ENCODE data around the gene MYH3. TPM values are rescaled to one million over a fixed set of nuclear protein-coding genes. Genes with fewer than 3 reads are reported as not detected.

Gene MYH3
- total RNA-seq, 1 experiment from 2014 or later = 2.9 TPM

DNA sequence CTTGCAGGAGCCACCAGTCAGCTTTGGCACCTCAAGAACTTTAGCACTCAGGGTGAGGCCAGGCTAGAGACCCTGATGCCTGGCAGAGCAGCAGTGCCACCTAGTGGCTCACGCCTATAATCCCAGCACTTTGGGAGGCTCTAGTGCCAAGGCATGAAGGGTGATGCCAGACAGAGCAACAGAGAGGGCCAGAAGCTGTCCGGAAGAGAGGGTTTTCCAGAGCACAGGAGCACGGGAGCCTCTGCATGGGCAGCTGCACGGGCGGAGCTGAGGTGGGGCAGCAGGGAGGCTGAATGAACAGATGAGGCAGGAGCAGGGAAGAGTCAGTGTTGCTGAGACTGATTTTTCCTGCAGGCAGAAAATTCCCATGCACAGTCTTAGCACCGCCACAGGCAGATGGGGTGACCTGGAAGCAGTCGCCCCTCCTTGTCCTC is 38.9 kb downstream of the MYH3 start:
- Histone ChIP-seq H3K9ac (ENCODE audit: extremely low read depth, insufficient read length, low read length) (no peak overlapping the region), H4K8ac (replicated peaks; ENCODE audit: insufficient read length, low read depth, low read length) (no peak overlapping the region), H3K23me2 (ENCODE audit: insufficient read length, low read depth, low read length, poor library complexity, severe bottlenecking) (no peaks in the 10 kb centered on the region), H2BK12ac (ENCODE audit: insufficient read length, low read depth, low read length) (no peak overlapping the region), H3K9me3 (ENCODE audit: control insufficient read depth, low read depth, low read length) (no peaks in the 10 kb centered on the region), H3K4ac (ENCODE audit: low read depth, low read length) (no peak overlapping the region), H3K18ac (ENCODE audit: insufficient read length, low read depth, low read length) (no peak overlapping the region), H3K4me1 (ENCODE audit: insufficient read depth, low read length) (no peaks in the 10 kb centered on the region), H2AK5ac (ENCODE audit: insufficient read length, low read length) (no peak overlapping the region), H2AFZ (ENCODE audit: low read length) (no peak overlapping the region), H3K27me3 (ENCODE audit: insufficient read depth, low read length) (no peaks in the 10 kb centered on the region), H2BK5ac (ENCODE audit: insufficient read length, low read length) (no peak overlapping the region), H4K91ac (ENCODE audit: insufficient read length, low read depth, low read length) (no peak overlapping the region), H4K20me1 (ENCODE audit: control insufficient read depth, insufficient read depth, insufficient read length) (no peaks in the 10 kb centered on the region), H3K4me2 (ENCODE audit: insufficient read depth, insufficient read length, low read length) (no peak overlapping the region), H3K27ac (ENCODE audit: insufficient read length, low read depth, low read length) (no peak overlapping the region), H2BK15ac (ENCODE audit: low read depth, low read length) (no peak overlapping the region), H3T11ph (ENCODE audit: low read length) (no peak overlapping the region), H3K79me2 (ENCODE audit: insufficient read depth, low read length) (no peaks in the 10 kb centered on the region), H3K79me1 (ENCODE audit: insufficient read depth, low read depth, low read length, poor library complexity, severe bottlenecking) (no peaks in the 10 kb centered on the region), H3K14ac (ENCODE audit: insufficient read depth, low read length) (no peak overlapping the region), H3K23ac (ENCODE audit: insufficient read length, low read depth, low read length) (no peak overlapping the region), H2BK20ac (ENCODE audit: low read depth, low read length, poor library complexity, severe bottlenecking) (no peak overlapping the region), H2BK120ac (ENCODE audit: low read depth, low read length, poor library complexity, severe bottlenecking) (no peak overlapping the region), H3K56ac (ENCODE audit: insufficient read length, low read depth, low read length) (no peak overlapping the region), H4K5ac (ENCODE audit: insufficient read length, low read depth, low read length) (no peak overlapping the region)
- TF ChIP-seq, protein P1, sequence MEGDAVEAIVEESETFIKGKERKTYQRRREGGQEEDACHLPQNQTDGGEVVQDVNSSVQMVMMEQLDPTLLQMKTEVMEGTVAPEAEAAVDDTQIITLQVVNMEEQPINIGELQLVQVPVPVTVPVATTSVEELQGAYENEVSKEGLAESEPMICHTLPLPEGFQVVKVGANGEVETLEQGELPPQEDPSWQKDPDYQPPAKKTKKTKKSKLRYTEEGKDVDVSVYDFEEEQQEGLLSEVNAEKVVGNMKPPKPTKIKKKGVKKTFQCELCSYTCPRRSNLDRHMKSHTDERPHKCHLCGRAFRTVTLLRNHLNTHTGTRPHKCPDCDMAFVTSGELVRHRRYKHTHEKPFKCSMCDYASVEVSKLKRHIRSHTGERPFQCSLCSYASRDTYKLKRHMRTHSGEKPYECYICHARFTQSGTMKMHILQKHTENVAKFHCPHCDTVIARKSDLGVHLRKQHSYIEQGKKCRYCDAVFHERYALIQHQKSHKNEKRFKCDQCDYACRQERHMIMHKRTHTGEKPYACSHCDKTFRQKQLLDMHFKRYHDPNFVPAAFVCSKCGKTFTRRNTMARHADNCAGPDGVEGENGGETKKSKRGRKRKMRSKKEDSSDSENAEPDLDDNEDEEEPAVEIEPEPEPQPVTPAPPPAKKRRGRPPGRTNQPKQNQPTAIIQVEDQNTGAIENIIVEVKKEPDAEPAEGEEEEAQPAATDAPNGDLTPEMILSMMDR (conservative IDR thresholded peaks at IDR 0.05) = peak; percentile 93
- H3K27me3 Mint-ChIP-seq (ENCODE audit: low read depth) = no peaks in the 10 kb centered on the region
- no CpG with 5 or more reads among the region's 7 CpGs for WGBS (ENCODE audit: extremely low coverage, insufficient read length, low lambda C conversion rate)
- peak; percentile 94 for DNase-seq
- H3K4me3 Mint-ChIP-seq = no peak overlapping the region
- H3K9me3 Mint-ChIP-seq = peaks cover 0 to 2% of the 10 kb centered on the region in 2 experiments; a peak in 1 of 5 replicates
- peaks cover 16 to 17% of the 10 kb centered on the region in 2 experiments for H3K4me1 Mint-ChIP-seq
- H3K27ac Mint-ChIP-seq = no peak overlapping the region
- H3K36me3 Mint-ChIP-seq (ENCODE audit: insufficient read depth in 1 of 3, low read depth in 3 of 3) = no peaks in the 10 kb centered on the region; a peak in 1 of 7 replicates

Measured in H9 (cell line).